Activated naive CD4-positive, alpha-beta T cell treated with anti-CD3 and anti-CD28 coated beads, Interleukin-2, amount 50 U/mL, for 24 hours (primary cell): Measurements from ENCODE around the gene FAM110D.
A peak's percentile ranks its signal among the peaks of the same experiment; 100 is the strongest.

Source experiments
- H3K27ac Mint-ChIP-seq: one replicate; pipeline ENCODE4 v1.8.0; 2021; ENCODE audit warnings: mild to moderate bottlenecking, mixed read lengths
- H3K27me3 Mint-ChIP-seq: one replicate; pipeline ENCODE4 v1.8.0; 2021; ENCODE audit warnings: mixed read lengths
- H3K36me3 Mint-ChIP-seq: one replicate; pipeline ENCODE4 v1.8.0; 2021; ENCODE audit warnings: mixed read lengths
- H3K4me1 Mint-ChIP-seq: one replicate; pipeline ENCODE4 v1.8.0; 2021; ENCODE audit warnings: mixed read lengths
- H3K4me3 Mint-ChIP-seq: one replicate; pipeline ENCODE4 v1.8.0; 2021; ENCODE audit warnings: mild to moderate bottlenecking, mixed read lengths
- H3K9me3 Mint-ChIP-seq: one replicate; pipeline ENCODE4 v1.8.0; 2021; ENCODE audit warnings: mixed read lengths

Gene FAM110D

GRCh38 chr1:26168410-26169197 lies 9.7 kb downstream of the FAM110D start, which contains the start of gene C1orf232:
Gene C1orf232, minus strand, starts transcription at chr1:26168963. Its CDS starts 464 bp downstream, at chr1:26168499.
- Mint-ChIP-seq H3K36me3 (peaks cover 5% of the 10 kb centered on the region), H3K4me3 (peak within 1 kb of the TSS; percentile 96), H3K9me3 (no peaks in the 10 kb centered on the region), H3K4me1 (peaks cover 3% of the 10 kb centered on the region), H3K27ac (peak within 1 kb of the TSS; percentile 91), H3K27me3 (no peaks in the 10 kb centered on the region)

- Mint-ChIP-seq H3K4me3 (peak overlapping the region; percentile 96), H3K36me3 (peaks cover 5% of the 10 kb centered on the region), H3K27ac (peak overlapping the region; percentile 80), H3K4me1 (peaks cover 3% of the 10 kb centered on the region), H3K9me3 (no peaks in the 10 kb centered on the region), H3K27me3 (no peaks in the 10 kb centered on the region)
Observed at GRCh38 chr1:26169198-26169554, 10.3 kb downstream of the FAM110D start.

GRCh38 chr1:26169669-26170471 lies 11.0 kb downstream of the FAM110D start, which contains the start of gene ZNF593:
Gene ZNF593, plus strand, starts transcription at chr1:26169908. Its CDS starts 76 bp downstream, at chr1:26169984.
- Mint-ChIP-seq H3K4me1 (peaks cover 3% of the 10 kb centered on the region), H3K27me3 (no peaks in the 10 kb centered on the region), H3K9me3 (no peaks in the 10 kb centered on the region), H3K27ac (peak within 1 kb of the TSS; percentile 91), H3K36me3 (peaks cover 5% of the 10 kb centered on the region), H3K4me3 (peak within 1 kb of the TSS; percentile 96)

GRCh38 chr1:26170472-26170821 lies 11.6 kb downstream of the FAM110D start:
- Mint-ChIP-seq H3K9me3 (no peaks in the 10 kb centered on the region), H3K27me3 (no peaks in the 10 kb centered on the region), H3K4me3 (peak overlapping the region; percentile 96), H3K4me1 (peaks cover 3% of the 10 kb centered on the region), H3K27ac (peak overlapping the region; percentile 77), H3K36me3 (peaks cover 5% of the 10 kb centered on the region)

GRCh38 chr1:26171084-26172072 lies 12.5 kb downstream of the FAM110D start, which contains the start of gene ZNF593OS:
Gene ZNF593OS, minus strand, starts transcription at chr1:26171832. Its CDS starts 171 bp downstream, at chr1:26171661.
- Mint-ChIP-seq H3K9me3 (no peaks in the 10 kb centered on the region), H3K27me3 (no peaks in the 10 kb centered on the region), H3K4me1 (peaks cover 3% of the 10 kb centered on the region), H3K27ac (no peak within 1 kb of the TSS), H3K36me3 (peaks cover 5% of the 10 kb centered on the region), H3K4me3 (peak within 1 kb of the TSS; percentile 96)

GRCh38 chr1:26175346-26175745 lies 16.5 kb downstream of the FAM110D start:
- Mint-ChIP-seq H3K27ac (no peak overlapping the region), H3K9me3 (no peaks in the 10 kb centered on the region), H3K4me1 (peaks cover 2% of the 10 kb centered on the region), H3K36me3 (peaks cover 3% of the 10 kb centered on the region), H3K4me3 (no peak overlapping the region), H3K27me3 (no peaks in the 10 kb centered on the region)

- Mint-ChIP-seq H3K36me3 (no peaks in the 10 kb centered on the region), H3K4me1 (peaks cover 5% of the 10 kb centered on the region), H3K9me3 (no peaks in the 10 kb centered on the region), H3K27ac (no peak within 1 kb of the TSS), H3K4me3 (no peak within 1 kb of the TSS), H3K27me3 (no peaks in the 10 kb centered on the region)
Observed at GRCh38 chr1:26177182-26177684, 18.4 kb downstream of the FAM110D start, which contains the start of gene CNKSR1. Gene CNKSR1, plus strand, starts transcription at chr1:26177491. Its CDS starts 57 bp downstream, at chr1:26177548.

- Mint-ChIP-seq H3K36me3 (no peaks in the 10 kb centered on the region), H3K4me1 (peaks cover 5% of the 10 kb centered on the region), H3K27me3 (no peaks in the 10 kb centered on the region), H3K4me3 (no peak overlapping the region), H3K9me3 (no peaks in the 10 kb centered on the region), H3K27ac (no peak overlapping the region)
Observed at GRCh38 chr1:26180010-26180506, 21.2 kb downstream of the FAM110D start.

- H3K36me3 Mint-ChIP-seq, result no peaks in the 10 kb centered on the region
- no peaks in the 10 kb centered on the region for H3K27me3 Mint-ChIP-seq
- no peaks in the 10 kb centered on the region for H3K9me3 Mint-ChIP-seq
- H3K27ac Mint-ChIP-seq, result no peak overlapping the region
- no peak overlapping the region for H3K4me3 Mint-ChIP-seq
- peaks cover 5% of the 10 kb centered on the region for H3K4me1 Mint-ChIP-seq
Observed at GRCh38 chr1:26181586-26182382, 22.9 kb downstream of the FAM110D start.

GRCh38 chr1:26182383-26182696 lies 23.5 kb downstream of the FAM110D start:
- H3K27me3 Mint-ChIP-seq, result no peaks in the 10 kb centered on the region
- H3K4me3 Mint-ChIP-seq, result no peak overlapping the region
- H3K27ac Mint-ChIP-seq, result no peak overlapping the region

GRCh38 chr1:26184086-26184485 lies 25.2 kb downstream of the FAM110D start:
- H3K36me3 Mint-ChIP-seq, result no peaks in the 10 kb centered on the region
- no peaks in the 10 kb centered on the region for H3K9me3 Mint-ChIP-seq
- no peaks in the 10 kb centered on the region for H3K27me3 Mint-ChIP-seq
- H3K4me3 Mint-ChIP-seq, result no peak overlapping the region
- no peak overlapping the region for H3K27ac Mint-ChIP-seq
- H3K4me1 Mint-ChIP-seq, result peaks cover 5% of the 10 kb centered on the region

More at GRCh38 chr1:26182383-26182696, 23.5 kb downstream of the FAM110D start:
- Mint-ChIP-seq H3K9me3 (no peaks in the 10 kb centered on the region), H3K4me1 (peaks cover 5% of the 10 kb centered on the region), H3K36me3 (no peaks in the 10 kb centered on the region)

- H3K9me3 Mint-ChIP-seq, result no peaks in the 10 kb centered on the region
- no peaks in the 10 kb centered on the region for H3K27me3 Mint-ChIP-seq
- H3K36me3 Mint-ChIP-seq, result no peaks in the 10 kb centered on the region
- H3K4me3 Mint-ChIP-seq, result no peak overlapping the region
- no peak overlapping the region for H3K27ac Mint-ChIP-seq
- peaks cover 5% of the 10 kb centered on the region for H3K4me1 Mint-ChIP-seq
Observed at GRCh38 chr1:26184883-26185282, 26.0 kb downstream of the FAM110D start.

- H3K4me3 Mint-ChIP-seq, result no peak overlapping the region
- H3K27ac Mint-ChIP-seq, result no peak overlapping the region
- H3K36me3 Mint-ChIP-seq, result no peaks in the 10 kb centered on the region
- no peaks in the 10 kb centered on the region for H3K9me3 Mint-ChIP-seq
- no peaks in the 10 kb centered on the region for H3K27me3 Mint-ChIP-seq
- H3K4me1 Mint-ChIP-seq, result peaks cover 12% of the 10 kb centered on the region
Observed at GRCh38 chr1:26187882-26188281, 29.0 kb downstream of the FAM110D start.

- Mint-ChIP-seq H3K27ac (no peak overlapping the region), H3K4me1 (peaks cover 15% of the 10 kb centered on the region), H3K9me3 (no peaks in the 10 kb centered on the region), H3K27me3 (no peaks in the 10 kb centered on the region), H3K4me3 (no peak overlapping the region), H3K36me3 (no peaks in the 10 kb centered on the region)
Observed at GRCh38 chr1:26188477-26188876, 29.6 kb downstream of the FAM110D start.
